Activated CD8-positive, alpha-beta memory T cell treated with anti-CD3 and anti-CD28 coated beads, Interleukin-2, amount 50 U/mL, for 4 hours (primary cell): ENCODE measurements around the gene S100A9.

ENCODE experiments used
- DNase-seq: peaks from one replicate; pipeline ENCODE4 v3.0.0-alpha.2; 2020

Gene S100A9

DNA sequence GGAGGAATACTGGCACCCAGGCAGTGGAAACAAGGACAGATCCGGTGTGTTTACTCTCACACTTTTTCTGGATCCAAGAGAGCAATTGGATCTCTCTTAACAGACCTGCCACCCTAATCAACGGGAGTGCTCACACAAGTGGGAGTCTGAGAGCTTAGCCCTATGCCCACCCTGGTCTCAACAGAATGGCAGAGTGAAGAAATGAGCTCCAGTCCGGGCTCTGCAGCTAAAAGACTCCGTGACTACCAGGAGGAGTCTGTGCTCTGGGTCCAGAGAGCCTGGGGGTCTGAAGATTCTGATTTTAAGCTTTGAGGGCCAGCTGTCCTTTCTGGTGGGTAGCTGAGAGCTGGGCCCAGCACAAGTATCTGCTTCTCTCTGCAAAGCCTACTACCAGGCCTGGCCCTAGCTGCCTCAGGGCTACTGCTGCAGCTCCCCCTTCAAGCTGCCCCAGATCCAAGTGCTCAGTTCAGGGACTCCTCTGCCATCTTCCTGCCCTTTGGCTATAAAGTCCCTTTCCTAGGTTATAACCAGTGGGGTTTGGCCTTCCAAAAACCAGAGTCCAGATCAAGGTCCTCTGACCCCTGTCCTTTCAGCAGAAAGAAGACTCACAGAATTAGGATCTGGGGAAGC, 3.9 kb downstream of the S100A9 start:
- no peak for DNase-seq

DNA sequence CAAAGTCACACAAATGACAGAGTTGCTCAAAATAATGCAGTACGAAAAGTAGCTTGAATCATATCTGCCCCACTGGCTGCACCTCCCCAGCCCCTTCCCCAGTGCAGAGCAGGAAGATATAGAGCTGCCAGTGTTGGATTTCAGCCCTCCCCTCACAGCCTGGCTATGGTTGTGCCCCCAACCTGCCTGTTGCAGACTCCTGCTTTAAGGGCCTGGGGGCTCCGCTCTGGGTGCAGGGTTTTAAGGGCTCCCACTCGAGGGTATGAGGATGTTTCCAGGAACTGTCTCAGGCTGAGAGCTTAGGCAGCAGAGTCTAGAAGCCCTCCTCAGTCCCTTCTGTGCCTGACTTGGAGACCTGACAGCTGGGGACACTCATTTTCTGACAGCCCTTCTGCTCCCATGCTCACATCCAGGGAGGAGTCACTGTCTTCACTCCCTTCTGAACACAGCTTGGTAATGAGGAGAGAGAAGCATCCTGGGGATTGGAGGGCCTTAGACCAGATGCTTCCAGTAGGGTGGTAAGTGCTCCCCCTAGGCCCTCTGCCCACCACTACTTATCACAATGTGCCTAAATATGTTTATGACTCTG, 4.6 kb downstream of the S100A9 start:
- DNase-seq, result no peak

DNA sequence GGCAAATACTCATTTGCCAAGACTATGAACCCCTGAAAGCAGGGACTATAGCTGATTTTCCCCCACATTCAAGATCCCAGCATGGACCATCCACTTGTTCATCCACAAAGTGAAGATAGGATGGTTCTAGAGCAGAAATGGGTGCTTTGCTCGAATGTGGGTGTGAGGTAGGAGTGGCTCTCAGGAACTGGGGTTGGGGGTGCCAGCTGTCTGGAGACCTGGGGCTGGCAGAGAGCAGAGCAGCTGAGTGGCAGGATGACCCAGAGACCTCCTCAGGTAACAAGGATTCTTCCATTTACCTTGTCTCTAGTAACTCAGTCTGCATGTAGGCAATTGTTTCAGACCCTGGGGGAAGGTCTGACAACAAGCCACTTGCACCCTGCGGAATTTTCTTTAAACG, 6.0 kb downstream of the S100A9 start:
- DNase-seq, result no peak

DNA sequence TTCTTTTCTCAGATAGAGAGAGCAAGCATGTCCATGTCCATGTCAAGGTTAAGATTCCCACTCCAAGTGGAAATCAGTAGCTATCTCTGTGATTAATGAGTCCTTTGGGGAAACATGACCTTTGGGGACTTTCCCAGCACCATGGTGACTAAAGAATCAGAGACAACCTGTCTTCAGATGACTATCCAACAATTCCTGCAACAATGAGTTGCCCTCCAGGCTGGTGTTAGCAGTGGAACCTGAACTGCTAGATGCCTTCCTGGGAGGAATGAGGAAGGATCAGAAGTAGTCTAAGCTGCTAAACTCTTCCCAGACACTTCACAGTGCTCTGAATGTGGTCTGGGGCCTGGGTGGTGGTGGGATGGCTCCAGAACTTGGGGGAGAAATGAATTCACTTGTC, 6.5 kb downstream of the S100A9 start:
- no peak for DNase-seq

DNA sequence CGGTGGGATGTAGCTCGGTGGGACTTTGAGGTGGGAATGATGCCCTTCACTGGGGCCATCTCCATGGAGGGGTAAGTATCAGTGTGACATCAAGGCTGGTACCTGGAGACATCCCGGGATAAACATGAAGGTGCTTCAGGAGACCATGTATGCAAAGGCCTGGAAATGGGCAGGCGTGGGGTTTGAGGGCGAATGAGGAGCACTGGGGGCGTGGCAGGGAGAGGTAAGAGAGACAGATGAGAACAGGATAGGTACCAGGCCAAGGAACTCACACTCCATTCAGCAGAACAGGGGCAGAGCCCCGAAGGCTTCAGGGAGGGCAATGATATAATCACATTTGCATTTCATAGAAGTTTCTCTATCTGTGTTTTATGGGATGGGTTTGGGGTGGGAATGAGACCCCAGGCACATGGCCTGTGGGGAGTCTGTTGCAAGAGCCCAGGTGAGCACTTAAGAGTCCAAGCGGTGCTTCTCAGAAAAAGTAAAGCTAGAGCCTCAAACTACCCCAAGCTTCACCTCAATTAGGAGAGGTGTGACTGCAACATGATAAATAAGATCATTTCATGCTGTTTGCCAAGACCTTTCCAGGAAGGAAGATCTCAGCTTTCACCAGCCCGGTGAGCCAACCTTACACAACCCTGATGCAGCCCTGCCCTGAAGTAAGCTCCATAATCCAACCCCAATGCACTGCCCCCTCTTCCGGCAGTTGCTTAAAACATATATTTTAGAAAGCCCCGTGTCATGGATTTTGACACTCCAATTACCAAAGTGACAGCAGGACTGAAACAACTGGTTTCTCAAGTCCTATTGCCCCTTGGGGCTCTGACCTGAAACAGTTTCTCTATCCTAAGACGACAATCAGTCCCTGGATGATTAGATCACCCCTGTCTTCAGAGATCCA, 7.4 kb downstream of the S100A9 start:
- DNase-seq, result no peak

DNA sequence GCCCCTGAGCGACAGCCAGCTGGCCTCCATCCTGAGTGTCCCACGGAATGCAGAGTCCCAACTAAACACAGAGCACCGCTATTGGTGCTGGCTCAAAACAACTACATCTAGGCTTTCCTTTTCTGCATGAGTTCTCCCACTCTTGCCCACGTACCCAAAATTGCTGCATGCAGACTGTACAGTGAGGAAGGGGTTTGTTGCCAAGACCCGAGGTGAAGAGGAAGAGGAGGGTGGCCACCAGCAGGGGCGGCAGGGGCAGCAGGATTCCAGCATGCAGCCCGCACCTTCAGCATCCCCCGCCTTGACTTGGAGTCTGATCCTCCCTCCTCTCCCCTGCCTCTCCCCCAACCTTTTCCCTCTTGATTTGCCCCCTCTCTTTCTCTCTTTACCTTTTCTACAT, 8.0 kb downstream of the S100A9 start:
- no peak for DNase-seq

DNA sequence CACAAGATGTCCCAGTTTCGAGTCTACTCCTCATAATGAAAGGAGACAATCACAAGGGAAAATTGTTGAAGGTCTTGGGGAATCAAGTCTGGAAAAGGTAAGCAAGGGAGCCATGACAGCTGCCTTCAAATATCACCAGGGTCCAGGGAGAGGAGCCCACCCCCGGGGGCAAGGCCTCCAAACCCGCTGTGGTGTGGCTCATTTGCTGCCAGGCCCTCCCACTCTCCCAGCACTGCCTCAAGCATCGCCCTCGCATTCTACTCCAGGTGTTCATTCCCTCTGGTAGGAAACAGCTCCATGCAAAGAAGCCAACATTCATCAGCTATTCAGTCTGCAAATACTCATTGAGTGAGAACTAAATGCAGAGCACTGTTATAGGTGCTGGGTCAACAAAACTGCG, 8.6 kb downstream of the S100A9 start:
- DNase-seq, result no peak

DNA sequence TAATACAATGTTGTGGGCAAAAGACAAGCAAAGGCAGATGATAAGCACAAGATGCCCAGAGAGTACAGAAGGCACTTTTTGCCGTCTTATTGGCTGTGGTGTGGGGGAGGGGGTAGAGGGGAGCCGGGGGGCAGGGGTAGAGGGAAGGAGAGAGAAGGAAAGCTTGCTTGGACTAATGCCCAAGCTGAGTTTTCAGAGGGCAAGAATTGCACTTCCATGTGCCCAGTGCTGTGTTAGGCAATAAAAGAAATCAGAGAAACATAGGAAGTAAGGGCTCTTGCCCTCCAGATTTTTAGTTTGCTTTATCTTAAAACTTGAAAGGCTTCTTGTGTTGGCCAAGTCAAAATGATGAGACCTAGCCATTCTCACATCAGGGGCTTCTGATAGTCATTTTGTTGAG, 9.4 kb downstream of the S100A9 start:
- no peak for DNase-seq

DNA sequence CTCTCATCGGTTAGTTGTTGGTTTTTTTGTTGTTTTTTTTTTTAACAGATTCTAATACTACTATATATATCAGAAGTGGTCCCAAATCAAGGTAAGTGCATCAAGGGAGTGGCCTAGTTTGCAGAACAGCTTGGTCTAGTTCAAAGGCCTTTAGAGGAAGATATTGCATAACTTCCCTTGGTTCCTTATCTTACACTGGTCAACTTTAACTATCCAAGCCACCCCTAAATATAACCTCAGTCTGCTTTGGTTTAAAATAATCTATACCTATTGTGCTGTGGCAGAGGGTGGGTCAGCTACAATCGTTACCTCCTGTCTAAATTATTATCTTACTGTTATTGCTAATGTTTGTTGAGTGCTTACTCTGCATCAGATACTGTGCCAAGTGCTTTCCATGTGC, 10.8 kb downstream of the S100A9 start:
- DNase-seq, result no peak

DNA sequence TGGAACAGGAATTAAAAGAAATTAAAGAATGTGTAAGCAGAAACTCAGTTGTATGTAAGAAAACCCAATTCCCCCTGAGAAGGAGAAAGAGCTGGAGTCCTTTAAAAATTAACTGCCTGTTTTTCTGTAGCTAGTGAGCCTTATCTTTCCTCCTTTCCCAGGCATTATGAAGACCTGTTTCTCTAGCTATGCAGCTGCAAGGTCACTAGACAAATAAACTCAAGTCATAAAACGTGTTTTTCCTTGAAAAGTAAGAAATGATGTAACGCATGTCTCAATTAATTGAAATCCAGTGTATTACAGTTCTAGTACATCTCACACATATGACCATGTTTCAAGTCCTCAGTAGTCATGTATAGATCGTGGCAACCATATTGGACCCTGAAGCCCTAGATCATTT, 12.5 kb downstream of the S100A9 start:
- no peak for DNase-seq

DNA sequence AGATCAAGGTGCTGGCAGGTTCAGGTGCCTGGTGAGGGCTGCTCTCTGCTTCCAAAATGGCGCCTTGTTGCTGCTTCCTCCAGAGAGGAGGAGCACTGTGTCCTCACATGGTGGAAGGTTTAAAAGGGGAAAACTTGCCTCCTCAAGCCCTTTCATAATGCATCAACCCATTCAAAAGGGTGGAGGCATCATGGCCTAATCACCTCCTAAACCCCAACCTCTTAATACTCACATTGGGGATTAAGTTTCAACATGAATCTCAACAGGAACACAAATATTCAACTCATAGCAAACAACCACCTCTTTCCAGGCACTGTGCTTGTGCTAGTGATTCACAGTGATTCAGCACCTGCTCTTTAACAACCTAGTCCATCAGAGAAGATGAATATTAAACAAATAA, 13.6 kb downstream of the S100A9 start:
- DNase-seq, result no peak

DNA sequence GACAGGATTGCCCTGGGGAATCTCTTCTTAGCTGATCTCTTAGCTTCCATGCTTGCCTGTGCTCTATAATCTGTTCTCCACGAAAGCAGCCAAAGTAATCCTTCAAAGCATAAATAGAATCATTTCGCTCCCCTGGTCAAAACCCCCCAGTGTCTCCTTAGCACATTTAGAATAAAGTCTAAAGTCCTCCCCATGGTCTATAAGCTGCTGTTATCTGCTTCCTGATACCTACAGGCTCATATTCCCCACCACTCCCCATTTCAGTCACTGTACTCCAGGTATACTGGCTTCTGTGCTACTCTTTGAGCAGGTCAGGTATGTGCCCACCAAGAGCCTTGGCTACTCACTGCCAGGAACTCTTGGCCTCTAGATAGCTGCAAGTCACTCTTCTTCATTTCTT, 14.9 kb downstream of the S100A9 start:
- DNase-seq, result no peak

DNA sequence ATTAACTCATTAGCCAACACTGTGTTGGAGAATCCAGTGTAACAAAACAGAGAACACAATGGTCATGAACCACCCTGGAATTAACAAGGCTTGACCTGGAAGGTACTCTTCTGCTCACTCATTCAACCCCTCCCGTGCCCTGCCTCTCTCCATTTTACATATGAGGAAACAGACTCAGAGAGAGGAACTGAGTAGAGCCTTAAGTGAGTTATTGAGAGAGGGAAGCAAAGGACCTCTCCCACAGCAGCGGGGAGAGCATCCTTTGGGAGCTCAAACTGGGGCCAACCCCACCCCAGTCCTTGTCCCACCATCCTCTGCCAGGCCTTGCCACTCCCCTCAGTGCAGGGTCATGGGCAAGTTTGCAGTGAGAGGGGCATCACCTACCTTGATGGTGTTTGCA, 16.4 kb downstream of the S100A9 start:
- DNase-seq, result no peak

DNA sequence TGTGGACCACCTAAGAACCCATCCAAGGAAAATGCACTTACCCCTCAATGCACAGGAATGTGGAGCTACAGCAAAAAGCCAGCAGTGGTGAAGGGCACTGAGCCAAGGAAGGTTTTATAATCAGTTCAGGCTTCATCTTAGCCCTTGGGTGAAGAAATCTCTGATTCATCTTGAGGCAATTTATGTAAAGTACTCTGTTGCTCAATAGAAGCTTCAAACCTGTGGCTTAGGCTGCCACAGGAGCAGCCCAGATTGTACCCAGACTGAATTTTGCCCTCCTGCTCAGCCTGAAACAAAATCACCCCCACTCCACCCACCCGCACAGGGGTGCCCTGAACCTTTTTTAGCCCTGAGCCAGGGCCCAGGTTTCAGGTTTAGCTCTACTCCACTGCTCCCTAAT, 17.9 kb downstream of the S100A9 start, which contains the start of gene S100A12:
Gene S100A12, minus strand, starts transcription at position 111 of the 400 bp plus-strand sequence. CDS start 1,029 bp downstream, outside the sequence.
- DNase-seq, result no peak

DNA sequence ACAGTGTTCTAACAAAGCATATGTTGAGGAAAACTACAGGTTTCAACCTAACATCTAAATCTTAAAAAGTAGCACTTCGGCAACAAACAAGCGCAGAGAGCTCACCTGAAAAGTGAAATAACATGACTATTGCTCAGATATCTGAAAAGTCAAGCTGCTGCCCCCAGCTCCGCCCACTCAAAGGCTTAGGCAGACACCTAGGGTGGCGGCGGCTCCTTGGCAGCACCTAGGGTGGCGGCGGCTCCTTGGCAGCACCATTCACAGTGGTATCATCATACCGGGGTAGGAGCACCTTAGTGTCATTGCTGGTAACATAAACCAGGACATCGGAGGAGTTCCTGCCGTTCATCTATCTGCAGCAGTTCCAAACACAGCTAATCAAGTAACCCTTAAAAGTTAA, 21.9 kb downstream of the S100A9 start:
- no peak for DNase-seq

DNA sequence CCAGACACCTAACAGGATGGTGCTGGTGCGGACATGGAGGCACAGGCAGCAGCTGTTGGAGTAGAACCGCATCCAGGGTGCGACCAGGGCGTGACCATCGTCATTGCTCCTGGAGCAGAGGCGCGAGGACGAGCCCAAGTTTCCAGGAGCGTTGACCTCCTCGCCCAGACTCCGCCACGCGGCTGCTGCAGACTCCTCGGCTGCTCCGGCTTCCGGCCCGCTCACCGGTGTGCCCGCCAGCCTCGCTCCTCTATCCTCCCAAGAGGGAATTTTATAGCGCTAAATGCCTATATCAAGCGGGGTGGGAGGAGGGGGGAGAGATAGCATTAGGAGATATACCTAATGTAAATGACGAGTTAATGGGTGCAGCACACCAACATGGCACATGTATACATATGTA, 23.1 kb downstream of the S100A9 start:
- no peak for DNase-seq

DNA sequence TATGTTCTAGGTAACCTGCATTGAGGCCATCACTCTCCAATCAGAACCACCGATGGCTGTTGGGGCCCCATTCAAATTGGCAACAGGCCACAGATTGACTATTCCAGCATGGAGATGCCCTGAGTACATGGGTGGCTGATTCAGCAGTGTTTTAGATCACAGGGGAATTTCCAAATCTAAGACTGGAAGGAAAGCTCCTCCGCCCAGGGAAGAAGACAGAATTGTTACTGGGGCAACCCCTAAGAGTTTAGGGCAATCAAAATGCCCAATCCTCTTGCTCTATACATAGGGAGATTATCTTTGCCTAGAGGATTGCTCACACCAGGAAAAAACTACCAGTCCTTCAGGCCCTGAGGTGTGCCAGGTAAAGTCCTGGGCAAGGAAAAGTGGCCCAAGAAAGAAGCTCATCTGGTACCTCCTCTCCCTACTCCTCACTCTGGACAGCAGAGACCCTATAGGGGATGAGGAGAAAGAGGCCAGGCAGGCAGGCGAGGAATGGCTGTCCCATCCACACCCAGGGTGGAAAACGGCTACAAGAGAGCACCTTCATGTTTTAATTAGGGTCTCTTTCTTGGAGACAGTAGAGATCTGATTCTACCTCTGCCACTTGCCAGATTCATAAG, 27.4 kb downstream of the S100A9 start:
- no peak for DNase-seq

DNA sequence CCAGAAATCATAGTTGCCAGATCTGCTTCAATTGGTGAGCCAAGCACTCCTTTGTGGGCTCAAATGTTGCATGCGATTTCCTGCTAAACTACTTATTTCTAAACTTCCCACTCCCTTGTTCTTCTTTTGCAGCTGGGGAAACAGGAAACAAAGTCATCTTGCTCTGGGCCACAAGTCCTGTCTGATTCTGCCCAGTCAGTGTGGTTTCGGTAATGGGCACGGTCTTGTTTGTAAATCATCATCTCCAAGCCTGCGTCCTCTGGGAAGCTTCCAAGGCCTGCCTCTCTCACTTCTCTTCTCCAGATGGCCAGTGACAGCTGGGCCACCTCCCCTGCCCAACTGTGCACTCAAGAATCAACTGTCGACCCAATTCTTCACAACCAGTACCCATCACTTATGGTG, 28.8 kb downstream of the S100A9 start:
- no peak for DNase-seq

DNA sequence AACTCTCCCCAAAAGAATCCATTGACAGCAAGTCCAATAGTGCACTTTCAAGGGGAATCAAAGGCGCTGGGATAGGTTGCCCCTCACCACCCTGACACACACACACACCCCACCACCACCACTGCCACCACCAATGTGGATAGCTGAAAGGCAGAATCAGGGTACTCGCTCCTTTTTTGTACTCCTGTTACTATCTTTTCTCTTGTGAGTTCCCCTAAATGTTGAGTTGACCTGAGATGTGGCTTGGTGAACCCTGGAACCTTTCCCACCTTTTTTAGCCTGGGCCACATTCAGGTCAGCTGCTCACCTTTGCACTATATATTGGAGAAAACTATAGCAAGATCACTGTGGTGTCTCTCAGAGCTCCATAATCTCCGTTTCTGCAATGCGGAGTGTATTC, 29.3 kb downstream of the S100A9 start:
- DNase-seq, result no peak

DNA sequence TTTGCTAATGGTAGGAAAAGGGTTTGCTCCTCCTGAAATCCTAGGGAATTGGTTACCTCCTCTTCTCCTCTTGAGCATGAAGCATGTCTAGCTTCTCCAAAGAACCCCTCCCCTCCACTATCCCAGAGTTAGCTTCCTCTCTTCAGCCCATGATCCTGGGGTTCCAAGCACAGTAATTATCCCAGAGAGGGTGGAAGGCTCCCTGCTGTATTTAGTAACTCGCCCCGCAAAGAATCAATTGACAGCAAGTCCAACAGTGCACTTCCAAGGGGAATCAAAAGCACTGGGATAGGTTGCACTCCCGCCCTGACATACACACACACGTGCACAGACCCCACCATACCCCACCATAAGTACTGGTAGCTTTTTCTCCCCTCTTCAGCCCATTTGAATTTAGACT, 30.1 kb downstream of the S100A9 start:
- DNase-seq, result no peak

DNA sequence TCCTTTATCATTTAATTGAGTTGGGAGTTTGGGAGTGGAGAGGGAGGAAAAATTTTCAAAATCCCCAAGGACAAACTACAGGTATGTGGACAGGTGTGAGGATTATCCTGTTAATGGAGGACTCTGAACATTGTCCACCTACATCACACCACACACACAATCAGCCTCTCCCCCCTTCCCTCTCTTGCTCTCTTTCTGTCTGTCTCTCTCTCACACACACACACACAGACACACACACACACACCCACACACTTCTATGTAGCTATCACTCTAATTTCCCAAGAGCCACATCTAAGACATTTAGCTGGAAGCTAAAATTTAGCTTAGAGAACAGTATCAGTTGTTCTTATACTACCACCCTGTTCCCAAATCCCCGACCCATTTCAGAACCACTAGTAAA, 31.7 kb downstream of the S100A9 start:
- no peak for DNase-seq

DNA sequence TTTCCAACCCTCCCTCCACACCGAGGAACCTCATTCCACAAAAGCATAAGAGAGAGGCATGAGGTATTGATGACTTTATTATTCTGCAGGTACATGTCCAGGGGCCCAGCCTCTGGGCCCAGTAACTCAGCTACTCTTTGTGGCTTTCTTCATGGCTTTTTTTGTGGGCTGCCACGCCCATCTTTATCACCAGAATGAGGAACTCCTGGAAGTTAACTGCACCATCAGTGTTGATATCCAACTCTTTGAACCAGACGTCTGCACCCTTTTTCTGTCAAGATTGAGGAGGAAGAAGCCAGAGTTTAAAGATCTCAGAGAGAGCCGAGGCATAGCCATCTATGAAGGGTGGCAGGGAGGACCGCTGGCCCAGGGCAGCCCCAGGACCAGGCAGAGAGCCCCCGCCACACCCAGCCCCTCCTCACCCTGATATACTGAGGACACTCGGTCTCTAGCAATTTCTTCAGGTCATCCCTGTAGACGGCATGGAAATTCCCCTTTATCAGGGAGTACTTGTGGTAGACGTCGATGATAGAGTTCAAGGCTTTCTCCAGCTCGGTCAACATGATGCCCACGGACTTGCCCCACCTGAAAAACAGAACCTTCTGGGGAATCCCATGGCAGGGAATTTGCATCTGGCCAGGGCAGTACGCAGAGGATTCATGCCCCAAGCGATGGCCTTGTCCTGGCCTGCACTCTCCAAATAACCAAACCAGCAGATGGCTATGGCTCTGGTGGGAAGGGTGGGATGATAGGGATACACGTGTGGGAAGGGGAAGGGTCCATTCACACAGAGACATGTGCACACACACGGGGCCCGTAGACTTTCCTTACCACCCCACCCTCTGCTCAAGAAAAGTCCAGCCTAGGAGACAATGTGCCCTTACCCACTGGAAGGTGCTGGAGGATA, 32.6 kb downstream of the S100A9 start:
- DNase-seq, result no peak
